ENCODE data around the gene ADAM23. TPM values are rescaled to one million over a fixed set of nuclear protein-coding genes. Genes with fewer than 3 reads are reported as not detected.

The ADAM23 gene
- total RNA-seq, 1 experiment from 2014 or later: 6.1 TPM

GRCh38 chr2:206533977-206534376 is 90.6 kb downstream of the ADAM23 start:
- no peak for DNase-seq
- Mint-ChIP-seq H3K4me1 (ENCODE audit: low read depth, unreplicated experiment) (no peaks in the 10 kb centered on the region), H3K4me3 (ENCODE audit: low read depth, unreplicated experiment) (no peak overlapping the region), H3K27me3 (ENCODE audit: unreplicated experiment) (no peaks in the 10 kb centered on the region), H3K27ac (ENCODE audit: unreplicated experiment) (no peak overlapping the region), H3K9me3 (ENCODE audit: low read depth, unreplicated experiment) (no peaks in the 10 kb centered on the region), H3K36me3 (ENCODE audit: insufficient read depth, unreplicated experiment) (no peaks in the 10 kb centered on the region)
- CTCF ChIA-PET: interaction anchor here (0.6 kb wide), 1 partner anchor 101 kb away, joined by 3 read pairs; no protein-coding TSS in a partner anchor
- intact Hi-C loops (cut with micrococcal nuclease; ENCODE audit: unreplicated experiment): no loop called here
- BruUV-seq (replicated peaks): no TSS peak
- TF ChIP-seq, protein P1, sequence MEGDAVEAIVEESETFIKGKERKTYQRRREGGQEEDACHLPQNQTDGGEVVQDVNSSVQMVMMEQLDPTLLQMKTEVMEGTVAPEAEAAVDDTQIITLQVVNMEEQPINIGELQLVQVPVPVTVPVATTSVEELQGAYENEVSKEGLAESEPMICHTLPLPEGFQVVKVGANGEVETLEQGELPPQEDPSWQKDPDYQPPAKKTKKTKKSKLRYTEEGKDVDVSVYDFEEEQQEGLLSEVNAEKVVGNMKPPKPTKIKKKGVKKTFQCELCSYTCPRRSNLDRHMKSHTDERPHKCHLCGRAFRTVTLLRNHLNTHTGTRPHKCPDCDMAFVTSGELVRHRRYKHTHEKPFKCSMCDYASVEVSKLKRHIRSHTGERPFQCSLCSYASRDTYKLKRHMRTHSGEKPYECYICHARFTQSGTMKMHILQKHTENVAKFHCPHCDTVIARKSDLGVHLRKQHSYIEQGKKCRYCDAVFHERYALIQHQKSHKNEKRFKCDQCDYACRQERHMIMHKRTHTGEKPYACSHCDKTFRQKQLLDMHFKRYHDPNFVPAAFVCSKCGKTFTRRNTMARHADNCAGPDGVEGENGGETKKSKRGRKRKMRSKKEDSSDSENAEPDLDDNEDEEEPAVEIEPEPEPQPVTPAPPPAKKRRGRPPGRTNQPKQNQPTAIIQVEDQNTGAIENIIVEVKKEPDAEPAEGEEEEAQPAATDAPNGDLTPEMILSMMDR (IDR thresholded peaks at IDR 0.05; ENCODE audit: unreplicated experiment): no peak

- CTCF ChIA-PET: no interaction called here
- no peak for DNase-seq
- H3K36me3 Mint-ChIP-seq (ENCODE audit: insufficient read depth, unreplicated experiment): no peaks in the 10 kb centered on the region
- H3K4me1 Mint-ChIP-seq (ENCODE audit: low read depth, unreplicated experiment): no peaks in the 10 kb centered on the region
- BruUV-seq (replicated peaks): no TSS peak
- H3K9me3 Mint-ChIP-seq (ENCODE audit: low read depth, unreplicated experiment): no peaks in the 10 kb centered on the region
- H3K4me3 Mint-ChIP-seq (ENCODE audit: low read depth, unreplicated experiment): no peak overlapping the region
- TF ChIP-seq, protein P1 (IDR thresholded peaks at IDR 0.05; ENCODE audit: unreplicated experiment): no peak
- H3K27me3 Mint-ChIP-seq (ENCODE audit: unreplicated experiment): no peaks in the 10 kb centered on the region
- H3K27ac Mint-ChIP-seq (ENCODE audit: unreplicated experiment): no peak overlapping the region
- intact Hi-C loops (cut with micrococcal nuclease; ENCODE audit: unreplicated experiment): no loop called here
These were observed 92.1 kb downstream of the ADAM23 start for GRCh38 chr2:206535260-206535986.

- CTCF ChIA-PET: no interaction called here
- no TSS peak for BruUV-seq (replicated peaks)
- TF ChIP-seq, protein P1 (IDR thresholded peaks at IDR 0.05; ENCODE audit: unreplicated experiment): no peak
- intact Hi-C loops (cut with micrococcal nuclease; ENCODE audit: unreplicated experiment): no loop called here
- H3K9me3 Mint-ChIP-seq (ENCODE audit: low read depth, unreplicated experiment): no peaks in the 10 kb centered on the region
- H3K36me3 Mint-ChIP-seq (ENCODE audit: insufficient read depth, unreplicated experiment): no peaks in the 10 kb centered on the region
- no peak overlapping the region for H3K4me3 Mint-ChIP-seq (ENCODE audit: low read depth, unreplicated experiment)
- no peak for DNase-seq
- H3K27me3 Mint-ChIP-seq (ENCODE audit: unreplicated experiment): no peaks in the 10 kb centered on the region
- H3K27ac Mint-ChIP-seq (ENCODE audit: unreplicated experiment): no peak overlapping the region
- H3K4me1 Mint-ChIP-seq (ENCODE audit: low read depth, unreplicated experiment): no peaks in the 10 kb centered on the region
These were observed 97.4 kb downstream of the ADAM23 start for GRCh38 chr2:206540757-206541156.

DNA sequence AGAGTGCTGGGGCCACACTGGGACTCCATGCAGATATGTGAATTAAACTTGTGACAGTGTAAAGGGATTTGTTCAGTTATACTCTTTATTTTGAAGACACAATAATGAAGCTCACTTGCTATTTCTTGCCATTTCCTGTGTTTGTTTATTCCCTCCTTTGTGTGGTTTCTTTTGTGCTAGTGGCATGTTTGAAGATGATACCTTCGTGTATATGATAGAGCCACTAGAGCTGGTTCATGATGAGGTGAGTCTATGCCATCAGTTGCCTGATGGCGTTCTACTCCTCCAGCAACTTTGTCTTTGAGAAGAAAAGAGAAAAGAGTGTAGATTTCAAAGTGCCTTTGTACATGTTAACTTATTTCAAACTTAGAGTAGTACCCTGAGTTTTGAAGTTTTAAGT is 99.7 kb downstream of the ADAM23 start:
- CTCF ChIA-PET: no interaction called here
- no peaks in the 10 kb centered on the region for H3K4me1 Mint-ChIP-seq (ENCODE audit: low read depth, unreplicated experiment)
- no peak for DNase-seq
- BruUV-seq (replicated peaks): no TSS peak
- H3K4me3 Mint-ChIP-seq (ENCODE audit: low read depth, unreplicated experiment): no peak overlapping the region
- no peaks in the 10 kb centered on the region for H3K9me3 Mint-ChIP-seq (ENCODE audit: low read depth, unreplicated experiment)
- intact Hi-C loops (cut with micrococcal nuclease; ENCODE audit: unreplicated experiment): no loop called here
- H3K36me3 Mint-ChIP-seq (ENCODE audit: insufficient read depth, unreplicated experiment): no peaks in the 10 kb centered on the region
- no peak overlapping the region for H3K27ac Mint-ChIP-seq (ENCODE audit: unreplicated experiment)
- no peaks in the 10 kb centered on the region for H3K27me3 Mint-ChIP-seq (ENCODE audit: unreplicated experiment)
- TF ChIP-seq, protein P1 (IDR thresholded peaks at IDR 0.05; ENCODE audit: unreplicated experiment): no peak

Data from Calu3 (cell line).